Mesenchymal stem cell (in vitro differentiated cells and primary cell): Measurements from ENCODE around the gene FOXN3.
A peak's percentile ranks its signal among the peaks of the same experiment; 100 is the strongest.

Experiments
- DNase-seq: peaks from one replicate; pipeline ENCODE4 v3.0.0-alpha.2; 2013
- H2AFZ ChIP-seq: one replicate; pipeline ENCODE4 v1.6.1; 2013; ENCODE audit warnings: low read depth, mild to moderate bottlenecking, control low read depth, inconsistent platforms, low read length, moderate library complexity
- H2AK5ac ChIP-seq: 2 replicates; pipeline ENCODE4 v1.6.1; 2013; ENCODE audit warnings: low read length, moderate library complexity, mild to moderate bottlenecking, inconsistent platforms; ENCODE audit not compliant: severe bottlenecking
- H2BK120ac ChIP-seq: one replicate; pipeline ENCODE4 v1.6.1; 2013; ENCODE audit warnings: low read depth, mild to moderate bottlenecking, inconsistent platforms, low read length, moderate library complexity
- H2BK12ac ChIP-seq, 2 experiments: one replicate each; pipeline ENCODE4 v1.6.1; 2013; ENCODE audit warnings: inconsistent platforms in 2 of 2, low read length in 2 of 2, mild to moderate bottlenecking in 2 of 2, moderate library complexity in 2 of 2, control low read depth in 1 of 2
- H2BK15ac ChIP-seq: one replicate; pipeline ENCODE4 v1.6.1; 2013; ENCODE audit warnings: mild to moderate bottlenecking, low read depth, inconsistent platforms; ENCODE audit not compliant: poor library complexity, severe bottlenecking
- H2BK5ac ChIP-seq: 2 replicates; pipeline ENCODE4 v1.6.1; 2013; ENCODE audit warnings: low read depth, mild to moderate bottlenecking, low read length, control low read depth, inconsistent platforms; ENCODE audit not compliant: poor library complexity, severe bottlenecking
- H3K14ac ChIP-seq, 2 experiments: one replicate each; pipeline ENCODE4 v1.6.1; 2013; ENCODE audit warnings: inconsistent platforms in 2 of 2, low read length in 2 of 2, control low read depth in 1 of 2, mild to moderate bottlenecking in 1 of 2, moderate library complexity in 1 of 2
- H3K18ac ChIP-seq, 2 experiments: one replicate each; pipeline ENCODE4 v1.6.1; 2013; ENCODE audit warnings: inconsistent platforms in 2 of 2, low read length in 2 of 2, control low read depth in 1 of 2, low read depth in 1 of 2, mild to moderate bottlenecking in 1 of 2
- H3K23ac ChIP-seq, 2 experiments: one replicate each; pipeline ENCODE4 v1.6.1; 2013; ENCODE audit warnings: inconsistent platforms in 2 of 2, low read length in 2 of 2, mild to moderate bottlenecking in 2 of 2, moderate library complexity in 2 of 2, control low read depth in 1 of 2
- H3K27ac ChIP-seq: 2 replicates; pipeline ENCODE4 v1.5.1; 2013; ENCODE audit warnings: mild to moderate bottlenecking, moderate library complexity, low read length, control low read depth, inconsistent platforms; ENCODE audit not compliant: poor library complexity, severe bottlenecking
- H3K27me3 ChIP-seq, 2 experiments: 2 replicates each; pipeline versions ENCODE4 v1.6.1 to v1.7.0; 2013; ENCODE audit warnings: low read length in 2 of 2, mild to moderate bottlenecking in 2 of 2, moderate library complexity in 2 of 2, control low read depth in 1 of 2, inconsistent platforms in 1 of 2; ENCODE audit not compliant: control insufficient read depth in 1 of 2, insufficient read depth in 1 of 2
- H3K36me3 ChIP-seq, 2 experiments: 2 replicates each; pipeline versions ENCODE4 v1.6.1 to v1.7.0; 2013; ENCODE audit warnings: low read length in 2 of 2, control low read depth in 1 of 2, inconsistent platforms in 1 of 2, low read depth in 1 of 2, mild to moderate bottlenecking in 1 of 2; ENCODE audit not compliant: insufficient read depth in 2 of 2, control insufficient read depth in 1 of 2
- H3K4ac ChIP-seq, 2 experiments: one replicate each; pipeline ENCODE4 v1.6.1; 2013; ENCODE audit warnings: inconsistent platforms in 2 of 2, low read length in 2 of 2, mild to moderate bottlenecking in 2 of 2, moderate library complexity in 2 of 2, control low read depth in 1 of 2, low read depth in 1 of 2
- H3K4me1 ChIP-seq: 2 replicates; pipeline ENCODE4 v1.6.1; 2013; ENCODE audit warnings: low read depth, low read length, control low read depth; ENCODE audit not compliant: control insufficient read depth, insufficient read depth
- H3K4me2 ChIP-seq: 2 replicates; pipeline ENCODE4 v1.6.1; 2013; ENCODE audit warnings: low read length, mild to moderate bottlenecking, inconsistent platforms; ENCODE audit not compliant: poor library complexity, severe bottlenecking
- H3K4me3 ChIP-seq, 2 experiments: 2 replicates each; pipeline versions ENCODE4 v1.5.1 to v1.7.0; 2013; ENCODE audit warnings: low read length in 2 of 2, mild to moderate bottlenecking in 2 of 2, control low read depth in 1 of 2, low read depth in 1 of 2; ENCODE audit not compliant: insufficient read depth in 1 of 2
- H3K79me1 ChIP-seq: replicated peaks from 2 replicates; pipeline ENCODE4 v1.6.1; 2013; ENCODE audit warnings: mild to moderate bottlenecking, control low read depth, low read length, inconsistent platforms; ENCODE audit not compliant: poor library complexity, severe bottlenecking
- H3K9ac ChIP-seq: 2 replicates; pipeline ENCODE4 v1.7.0; 2013; ENCODE audit warnings: mild to moderate bottlenecking, low read length, moderate library complexity
- H3K9me3 ChIP-seq: 2 replicates; pipeline ENCODE4 v1.7.0; 2013; ENCODE audit warnings: mild to moderate bottlenecking, low read length; ENCODE audit not compliant: control insufficient read depth
- H4K8ac ChIP-seq: one replicate; pipeline ENCODE4 v1.6.1; 2013; ENCODE audit warnings: inconsistent platforms, mild to moderate bottlenecking, low read length, moderate library complexity
- H4K91ac ChIP-seq: one replicate; pipeline ENCODE4 v1.6.1; 2013; ENCODE audit warnings: mild to moderate bottlenecking, low read length, inconsistent platforms
- WGBS: methylation state at CpG from one replicate; pipeline ENCODE4 v1.1.7; 2013; ENCODE audit warnings: mixed read lengths; 5-methylcytosine and 5-hydroxymethylcytosine counted together

FOXN3 gene

GRCh38 chr14:89340200-89341181 is 76.5 kb downstream of the FOXN3 start:
- WGBS: 93% methylated on average over 9 of the region's 12 CpGs
- peak overlapping the region in 1 of 2 experiments; percentile 11 for H3K4me3 ChIP-seq
- peak overlapping the region; percentile 0 to 61 for H3K18ac ChIP-seq
- H2BK5ac ChIP-seq: no peak overlapping the region
- H3K79me1 ChIP-seq: peaks cover 31% of the 10 kb centered on the region
- H3K27me3 ChIP-seq: no peaks in the 10 kb centered on the region
- peaks cover 6% of the 10 kb centered on the region for H3K4me1 ChIP-seq
- H3K36me3 ChIP-seq: peaks cover 0 to 7% of the 10 kb centered on the region in 2 experiments
- H2AFZ ChIP-seq: no peak overlapping the region
- H4K8ac ChIP-seq: no peak overlapping the region
- H3K4me2 ChIP-seq: no peak overlapping the region
- DNase-seq: peak; percentile 88
- no peak overlapping the region for H4K91ac ChIP-seq
- peak overlapping the region; percentile 56 for H3K9ac ChIP-seq
- H3K27ac ChIP-seq: no peak overlapping the region
- H2BK120ac ChIP-seq: no peak overlapping the region
- no peak overlapping the region for H2AK5ac ChIP-seq
- peak overlapping the region in 1 of 2 experiments; percentile 65 for H3K4ac ChIP-seq
- H3K23ac ChIP-seq: no peak overlapping the region
- H2BK12ac ChIP-seq: peak overlapping the region in 1 of 2 experiments; percentile 90
- H2BK15ac ChIP-seq: no peak overlapping the region
- H3K14ac ChIP-seq: no peak overlapping the region
- no peaks in the 10 kb centered on the region for H3K9me3 ChIP-seq

- DNase-seq: no peak
- H4K8ac ChIP-seq: peak overlapping the region; percentile 78
- no peaks in the 10 kb centered on the region for H3K9me3 ChIP-seq
- H4K91ac ChIP-seq: peak overlapping the region; percentile 90
- H3K36me3 ChIP-seq: peaks cover 0 to 4% of the 10 kb centered on the region in 2 experiments
- peak overlapping the region; percentile 27 to 75 for H3K4ac ChIP-seq
- H2BK5ac ChIP-seq: no peak overlapping the region
- H3K79me1 ChIP-seq: peaks cover 26% of the 10 kb centered on the region
- peak overlapping the region; percentile 71 to 88 for H3K18ac ChIP-seq
- no peaks in the 10 kb centered on the region for H3K27me3 ChIP-seq
- H3K9ac ChIP-seq: peak overlapping the region; percentile 56
- no peak overlapping the region for H3K4me3 ChIP-seq
- H2BK120ac ChIP-seq: peak overlapping the region; percentile 69
- H2BK15ac ChIP-seq: no peak overlapping the region
- no peak overlapping the region for H2AFZ ChIP-seq
- H2BK12ac ChIP-seq: peak overlapping the region; percentile 94 to 96
- H3K23ac ChIP-seq: peak overlapping the region in 1 of 2 experiments; percentile 18
- no peak overlapping the region for H3K4me2 ChIP-seq
- H3K27ac ChIP-seq: no peak overlapping the region
- peak overlapping the region in 1 of 2 experiments; percentile 88 for H3K14ac ChIP-seq
- no peak overlapping the region for H2AK5ac ChIP-seq
- 76% methylated on average over 9 of the region's 9 CpGs for WGBS
- H3K4me1 ChIP-seq: peaks cover 6% of the 10 kb centered on the region
Measured at GRCh38 chr14:89339579-89339978, 77.5 kb downstream of the FOXN3 start.

- no peak overlapping the region for H3K4me3 ChIP-seq
- no peak overlapping the region for H3K27ac ChIP-seq
- peak overlapping the region; percentile 71 to 88 for H3K18ac ChIP-seq
- H2AFZ ChIP-seq: no peak overlapping the region
- H2BK15ac ChIP-seq: no peak overlapping the region
- H3K23ac ChIP-seq: no peak overlapping the region
- H3K4me2 ChIP-seq: no peak overlapping the region
- peaks cover 26% of the 10 kb centered on the region for H3K79me1 ChIP-seq
- H3K4ac ChIP-seq: peak overlapping the region; percentile 27 to 75
- H3K36me3 ChIP-seq: peaks cover 0 to 4% of the 10 kb centered on the region in 2 experiments
- no peak overlapping the region for H2AK5ac ChIP-seq
- peak overlapping the region; percentile 94 to 96 for H2BK12ac ChIP-seq
- H3K27me3 ChIP-seq: no peaks in the 10 kb centered on the region
- no peaks in the 10 kb centered on the region for H3K9me3 ChIP-seq
- no peak overlapping the region for H3K9ac ChIP-seq
- peaks cover 6% of the 10 kb centered on the region for H3K4me1 ChIP-seq
- no peak overlapping the region for H3K14ac ChIP-seq
- H4K91ac ChIP-seq: peak overlapping the region; percentile 90
- WGBS: 84% methylated on average over 9 of the region's 9 CpGs
- H2BK5ac ChIP-seq: no peak overlapping the region
- H2BK120ac ChIP-seq: peak overlapping the region; percentile 69
- peak overlapping the region; percentile 78 for H4K8ac ChIP-seq
- no peak for DNase-seq
Measured at GRCh38 chr14:89339158-89339557, 77.9 kb downstream of the FOXN3 start.

GRCh38 chr14:89336338-89336737 is 80.7 kb downstream of the FOXN3 start:
- Histone ChIP-seq H3K27me3 (no peaks in the 10 kb centered on the region), H2BK120ac (no peak overlapping the region), H2BK5ac (no peak overlapping the region), H2BK12ac (no peak overlapping the region), H2AFZ (no peak overlapping the region), H3K4me3 (no peak overlapping the region), H3K18ac (no peak overlapping the region), H3K4ac (no peak overlapping the region), H3K4me1 (peaks cover 6% of the 10 kb centered on the region), H4K8ac (no peak overlapping the region), H3K14ac (no peak overlapping the region), H3K23ac (no peak overlapping the region), H3K9ac (no peak overlapping the region), H2BK15ac (no peak overlapping the region), H3K36me3 (peaks cover 0 to 4% of the 10 kb centered on the region in 2 experiments), H4K91ac (no peak overlapping the region), H3K79me1 (peaks cover 31% of the 10 kb centered on the region), H3K9me3 (no peaks in the 10 kb centered on the region), H3K27ac (no peak overlapping the region), H3K4me2 (no peak overlapping the region), H2AK5ac (no peak overlapping the region)
- 80% methylated on average over 3 of the region's 3 CpGs for WGBS
- no peak for DNase-seq
